HG02759 (cell line): ENCODE measurements around the gene CYFIP2.

ENCODE experiments used
- ATAC-seq: cut with Tn5 transposase; IDR thresholded peaks from one replicate; pipeline ENCODE4 v1.9.1; 2021; ENCODE audit warnings: mild to moderate bottlenecking, moderate library complexity; ENCODE audit not compliant: unreplicated experiment

Gene CYFIP2

GRCh38 chr5:157253547-157253946 lies 12.4 kb upstream of the CYFIP2 start:
- ATAC-seq, result peak; percentile 48

GRCh38 chr5:157258450-157258849 lies 7.5 kb upstream of the CYFIP2 start:
- no peak for ATAC-seq

GRCh38 chr5:157259699-157260098 lies 6.2 kb upstream of the CYFIP2 start:
- no peak for ATAC-seq

- no peak for ATAC-seq
These were observed 2.3 kb upstream of the CYFIP2 start for GRCh38 chr5:157263496-157264090.

- ATAC-seq, result peak; percentile 58
These were observed 524 bp downstream of the CYFIP2 start for GRCh38 chr5:157266286-157267007.

GRCh38 chr5:157267025-157267424 lies 1.1 kb downstream of the CYFIP2 start:
- ATAC-seq, result no peak

GRCh38 chr5:157267761-157268480 lies 2.0 kb downstream of the CYFIP2 start:
- ATAC-seq, result no peak

GRCh38 chr5:157269165-157269671 lies 3.3 kb downstream of the CYFIP2 start:
- no peak for ATAC-seq

- no peak for ATAC-seq
These were observed 3.9 kb downstream of the CYFIP2 start for GRCh38 chr5:157269761-157270272.

GRCh38 chr5:157270771-157271170 lies 4.8 kb downstream of the CYFIP2 start:
- ATAC-seq, result no peak

GRCh38 chr5:157271740-157272271 lies 5.9 kb downstream of the CYFIP2 start:
- ATAC-seq, result peak; percentile 89

GRCh38 chr5:157273131-157273556 lies 7.2 kb downstream of the CYFIP2 start:
- peak; percentile 52 for ATAC-seq

GRCh38 chr5:157275403-157275802 lies 9.5 kb downstream of the CYFIP2 start:
- no peak for ATAC-seq

GRCh38 chr5:157278319-157279037 lies 12.6 kb downstream of the CYFIP2 start:
- no peak for ATAC-seq

- ATAC-seq, result no peak
These were observed 13.8 kb downstream of the CYFIP2 start for GRCh38 chr5:157279605-157280239.

- ATAC-seq, result no peak
These were observed 15.0 kb downstream of the CYFIP2 start for GRCh38 chr5:157280927-157281326.

GRCh38 chr5:157282150-157282549 lies 16.2 kb downstream of the CYFIP2 start:
- no peak for ATAC-seq

GRCh38 chr5:157283434-157283833 lies 17.5 kb downstream of the CYFIP2 start:
- peak; percentile 100 for ATAC-seq

- ATAC-seq, result no peak
These were observed 18.7 kb downstream of the CYFIP2 start for GRCh38 chr5:157284458-157285212.
